Memory B cell (primary cell): ENCODE measurements around the gene SOCS7.

Experiments
- ATAC-seq: fragments of 150-1000 bp; cut with Tn5 transposase; 2 replicates; pipeline ENCODE4 v1.10.0; 2021; ENCODE audit warnings: low read depth, mild to moderate bottlenecking, moderate library complexity
- DNase-seq, 2 donors: peaks; one replicate each; pipeline ENCODE4 v3.0.0; 2022; ENCODE audit warnings: low spot score in 2 of 2
- H3K27ac Mint-ChIP-seq: one replicate; pipeline ENCODE4 v1.8.0; 2022; ENCODE audit warnings: mild to moderate bottlenecking, moderate library complexity, mixed read lengths
- H3K27me3 Mint-ChIP-seq: one replicate; pipeline ENCODE4 v1.8.0; 2022; ENCODE audit warnings: mixed read lengths
- H3K36me3 Mint-ChIP-seq: one replicate; pipeline ENCODE4 v1.8.0; 2022; ENCODE audit warnings: mild to moderate bottlenecking, mixed read lengths
- H3K4me1 Mint-ChIP-seq: one replicate; pipeline ENCODE4 v1.8.0; 2022; ENCODE audit warnings: mixed read lengths
- H3K4me3 Mint-ChIP-seq: one replicate; pipeline ENCODE4 v1.8.0; 2022; ENCODE audit warnings: mild to moderate bottlenecking, moderate library complexity, mixed read lengths
- H3K9me3 Mint-ChIP-seq: one replicate; pipeline ENCODE4 v1.8.0; 2022; ENCODE audit warnings: mixed read lengths

Gene SOCS7

DNA sequence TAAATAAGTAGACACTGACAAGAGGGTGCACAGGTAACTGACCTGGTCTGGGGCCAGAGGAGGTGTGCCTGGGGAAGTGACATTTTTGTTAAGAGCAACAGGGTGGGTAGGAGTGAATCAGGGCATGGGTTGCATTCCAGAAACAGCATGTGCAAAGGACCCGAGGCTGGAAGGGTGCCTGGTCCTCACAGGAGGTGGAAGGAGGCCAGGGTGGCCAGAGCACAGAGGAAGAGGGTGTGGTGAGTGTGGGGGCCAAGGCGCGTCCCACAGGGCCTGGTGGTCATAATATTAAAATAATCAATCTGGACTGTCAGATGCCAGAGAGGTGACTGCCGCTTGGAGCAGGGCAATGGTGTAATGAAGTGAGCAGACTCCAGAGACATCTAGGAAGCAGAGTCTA is 90.9 kb downstream of the SOCS7 start:
- H3K27ac Mint-ChIP-seq: no peak overlapping the region
- H3K4me3 Mint-ChIP-seq: no peak overlapping the region
- H3K4me1 Mint-ChIP-seq: no peaks in the 10 kb centered on the region
- no peak for ATAC-seq
- DNase-seq: no peak
- no peaks in the 10 kb centered on the region for H3K36me3 Mint-ChIP-seq
- H3K9me3 Mint-ChIP-seq: no peaks in the 10 kb centered on the region
- H3K27me3 Mint-ChIP-seq: peaks cover 13% of the 10 kb centered on the region

- no peaks in the 10 kb centered on the region for H3K36me3 Mint-ChIP-seq
- ATAC-seq (no peak), DNase-seq (no peak)
- H3K9me3 Mint-ChIP-seq: no peaks in the 10 kb centered on the region
- H3K27ac Mint-ChIP-seq: no peak overlapping the region
- no peaks in the 10 kb centered on the region for H3K4me1 Mint-ChIP-seq
- peaks cover 12% of the 10 kb centered on the region for H3K27me3 Mint-ChIP-seq
- H3K4me3 Mint-ChIP-seq: no peak overlapping the region
These were observed 91.8 kb downstream of the SOCS7 start for GRCh38 chr17:38443356-38444031.

- no peak overlapping the region for H3K27ac Mint-ChIP-seq
- DNase-seq: peak; percentile 25 to 47
- peak; percentile 92 for ATAC-seq
- no peaks in the 10 kb centered on the region for H3K9me3 Mint-ChIP-seq
- H3K27me3 Mint-ChIP-seq: peaks cover 13% of the 10 kb centered on the region
- no peaks in the 10 kb centered on the region for H3K4me1 Mint-ChIP-seq
- H3K4me3 Mint-ChIP-seq: no peak overlapping the region
- no peaks in the 10 kb centered on the region for H3K36me3 Mint-ChIP-seq
These were observed 92.5 kb downstream of the SOCS7 start for GRCh38 chr17:38444151-38444550.

DNA sequence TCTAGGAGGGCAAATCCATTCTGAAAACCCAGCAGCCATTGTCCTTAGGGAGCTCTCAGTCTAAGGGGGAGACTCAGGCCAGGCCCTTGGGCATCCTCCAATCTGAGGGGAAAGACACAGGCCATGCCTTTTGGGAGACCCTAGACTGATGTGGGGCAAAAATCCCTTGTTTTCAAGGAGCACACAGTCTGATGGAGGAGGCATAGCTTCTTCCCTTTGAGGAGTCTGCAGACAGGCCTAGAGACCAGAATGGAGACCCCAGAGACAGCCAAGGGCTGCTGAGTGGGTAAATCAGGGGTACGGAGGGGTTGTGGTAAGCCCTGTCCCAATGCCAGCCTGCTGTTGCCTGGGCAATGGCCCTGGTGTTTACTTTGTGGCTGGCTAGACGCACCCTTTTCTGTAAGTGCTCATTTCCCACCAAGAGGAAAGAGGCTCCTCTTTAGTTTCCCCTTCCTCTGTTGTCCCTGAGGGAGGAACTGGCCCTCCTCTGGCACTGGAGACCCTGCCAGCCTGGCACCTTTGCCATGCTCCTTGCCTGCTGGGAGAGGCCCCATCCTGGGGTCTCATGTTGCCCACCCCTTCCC is 96.0 kb downstream of the SOCS7 start:
- H3K36me3 Mint-ChIP-seq: no peaks in the 10 kb centered on the region
- H3K4me3 Mint-ChIP-seq: no peak overlapping the region
- ATAC-seq (no peak), DNase-seq (no peak)
- H3K27ac Mint-ChIP-seq: no peak overlapping the region
- no peaks in the 10 kb centered on the region for H3K9me3 Mint-ChIP-seq
- peaks cover 10% of the 10 kb centered on the region for H3K27me3 Mint-ChIP-seq
- H3K4me1 Mint-ChIP-seq: no peaks in the 10 kb centered on the region

GRCh38 chr17:38448208-38448771 is 96.6 kb downstream of the SOCS7 start:
- no peaks in the 10 kb centered on the region for H3K36me3 Mint-ChIP-seq
- peaks cover 17% of the 10 kb centered on the region for H3K27me3 Mint-ChIP-seq
- DNase-seq (no peak), ATAC-seq (no peak)
- peaks cover 5% of the 10 kb centered on the region for H3K4me1 Mint-ChIP-seq
- no peaks in the 10 kb centered on the region for H3K9me3 Mint-ChIP-seq
- no peak overlapping the region for H3K27ac Mint-ChIP-seq
- H3K4me3 Mint-ChIP-seq: no peak overlapping the region

DNA sequence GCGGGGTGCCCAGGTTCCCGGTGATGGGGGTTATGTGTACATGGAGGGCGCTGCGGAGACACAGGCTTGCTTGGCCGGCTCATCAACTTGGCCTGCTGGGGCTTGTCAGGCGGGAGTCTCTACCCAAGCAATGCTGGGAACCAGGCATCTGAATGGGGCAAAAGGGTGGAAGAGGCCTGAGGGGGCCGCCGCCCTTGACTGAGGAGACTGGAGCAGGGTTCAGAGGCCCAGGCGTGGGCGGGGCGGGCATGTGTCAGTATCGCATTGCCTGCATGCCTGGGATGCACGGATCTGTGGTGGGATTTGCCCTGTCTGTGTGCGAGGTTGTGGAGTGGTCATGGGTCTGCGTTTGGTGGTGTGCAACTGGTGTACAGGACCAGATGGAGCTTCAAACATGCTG is 97.7 kb downstream of the SOCS7 start:
- Mint-ChIP-seq H3K27me3 (peaks cover 18% of the 10 kb centered on the region), H3K4me3 (no peak overlapping the region), H3K4me1 (peaks cover 6% of the 10 kb centered on the region), H3K27ac (no peak overlapping the region), H3K9me3 (no peaks in the 10 kb centered on the region), H3K36me3 (no peaks in the 10 kb centered on the region)
- ATAC-seq: no peak
- no peak for DNase-seq

- no peak overlapping the region for H3K27ac Mint-ChIP-seq
These were observed 98.9 kb downstream of the SOCS7 start for GRCh38 chr17:38450557-38451029.

DNA sequence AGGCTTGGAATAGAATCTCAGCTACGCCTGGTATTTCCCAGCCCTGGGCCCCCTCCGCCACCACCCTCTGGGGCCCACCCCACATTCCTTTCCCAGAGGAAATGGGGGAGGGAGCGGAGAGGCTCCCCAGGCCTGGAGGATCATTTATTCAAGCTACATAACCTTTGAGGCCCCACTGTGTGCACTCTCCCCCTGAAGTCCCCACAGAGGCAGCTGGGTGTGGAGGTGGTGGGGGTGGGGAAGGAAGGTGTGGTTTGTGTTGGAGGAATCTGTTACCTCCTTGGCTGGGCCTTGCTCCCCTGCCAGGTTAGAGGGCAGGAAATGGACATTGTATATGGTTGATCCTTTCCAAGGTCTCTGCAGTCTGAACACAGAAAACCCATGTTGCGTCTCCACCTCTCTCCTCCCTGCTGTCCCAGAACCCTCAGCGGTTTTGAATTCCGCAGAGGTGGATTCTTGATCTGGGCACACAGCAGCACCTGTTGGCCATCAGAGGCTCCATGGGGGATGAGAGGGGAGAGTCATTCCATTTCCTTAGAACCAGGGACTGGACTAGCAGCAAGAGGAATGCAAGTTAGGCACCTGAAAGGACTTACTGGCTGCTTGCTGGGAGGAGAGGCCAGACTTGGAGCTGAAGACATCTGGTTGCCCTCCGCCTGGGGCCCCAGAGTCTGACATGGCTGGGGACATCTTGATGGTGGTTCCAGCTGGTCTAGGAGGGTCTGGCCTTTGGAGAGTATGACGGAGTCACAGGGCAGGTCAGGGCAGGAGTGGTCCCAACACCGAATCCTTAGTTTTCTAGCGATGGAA is 99.6 kb downstream of the SOCS7 start:
- Mint-ChIP-seq H3K9me3 (no peaks in the 10 kb centered on the region), H3K27ac (no peak overlapping the region), H3K36me3 (no peaks in the 10 kb centered on the region), H3K4me1 (peaks cover 8% of the 10 kb centered on the region), H3K4me3 (no peak overlapping the region), H3K27me3 (peaks cover 25% of the 10 kb centered on the region)
- no peak for DNase-seq
- no peak for ATAC-seq

More at GRCh38 chr17:38450557-38451029, 98.9 kb downstream of the SOCS7 start:
- Mint-ChIP-seq H3K9me3 (no peaks in the 10 kb centered on the region), H3K27me3 (peaks cover 24% of the 10 kb centered on the region), H3K4me1 (peaks cover 8% of the 10 kb centered on the region), H3K36me3 (no peaks in the 10 kb centered on the region), H3K4me3 (no peak overlapping the region)
- ATAC-seq (no peak), DNase-seq (no peak)

- Mint-ChIP-seq H3K36me3 (no peaks in the 10 kb centered on the region), H3K4me3 (no peak overlapping the region), H3K27me3 (peaks cover 24% of the 10 kb centered on the region), H3K9me3 (no peaks in the 10 kb centered on the region), H3K4me1 (peaks cover 8% of the 10 kb centered on the region), H3K27ac (no peak overlapping the region)
- DNase-seq: no peak
- no peak for ATAC-seq
These were observed 100.3 kb downstream of the SOCS7 start for GRCh38 chr17:38451840-38452529.

- DNase-seq: no peak
- Mint-ChIP-seq H3K36me3 (no peaks in the 10 kb centered on the region), H3K4me1 (peaks cover 8% of the 10 kb centered on the region), H3K27ac (no peak overlapping the region), H3K27me3 (peaks cover 29% of the 10 kb centered on the region), H3K4me3 (no peak overlapping the region), H3K9me3 (no peaks in the 10 kb centered on the region)
- no peak for ATAC-seq
These were observed 101.1 kb downstream of the SOCS7 start for GRCh38 chr17:38452719-38453118.

DNA sequence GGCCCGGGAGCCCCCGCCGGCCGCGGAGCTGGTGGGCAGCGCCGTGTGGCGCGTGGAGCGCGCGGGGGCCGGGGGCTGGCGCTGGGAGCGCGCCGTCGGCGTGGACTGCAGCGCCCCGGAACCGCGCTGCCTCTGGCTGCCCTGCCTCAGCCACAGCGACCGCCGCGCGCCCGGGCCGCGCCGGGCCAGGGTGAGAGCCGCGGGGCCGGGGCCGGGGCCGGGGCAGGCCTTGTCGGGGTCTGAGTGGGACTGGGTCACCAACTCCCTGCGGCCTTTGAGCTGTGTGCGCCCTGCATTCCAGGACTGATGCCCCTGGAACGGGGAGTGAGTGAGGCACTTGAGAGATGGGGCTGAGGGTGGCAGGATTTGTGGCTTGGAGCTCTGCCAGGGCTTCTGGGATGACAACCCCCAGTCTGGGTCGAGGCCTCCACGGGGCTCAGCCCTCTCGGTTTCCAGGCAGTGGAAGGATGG is 102.3 kb downstream of the SOCS7 start:
- Mint-ChIP-seq H3K27ac (no peak overlapping the region), H3K4me1 (peaks cover 8% of the 10 kb centered on the region), H3K9me3 (no peaks in the 10 kb centered on the region), H3K27me3 (peaks cover 29% of the 10 kb centered on the region), H3K4me3 (no peak overlapping the region), H3K36me3 (no peaks in the 10 kb centered on the region)
- DNase-seq (no peak), ATAC-seq (no peak)

DNA sequence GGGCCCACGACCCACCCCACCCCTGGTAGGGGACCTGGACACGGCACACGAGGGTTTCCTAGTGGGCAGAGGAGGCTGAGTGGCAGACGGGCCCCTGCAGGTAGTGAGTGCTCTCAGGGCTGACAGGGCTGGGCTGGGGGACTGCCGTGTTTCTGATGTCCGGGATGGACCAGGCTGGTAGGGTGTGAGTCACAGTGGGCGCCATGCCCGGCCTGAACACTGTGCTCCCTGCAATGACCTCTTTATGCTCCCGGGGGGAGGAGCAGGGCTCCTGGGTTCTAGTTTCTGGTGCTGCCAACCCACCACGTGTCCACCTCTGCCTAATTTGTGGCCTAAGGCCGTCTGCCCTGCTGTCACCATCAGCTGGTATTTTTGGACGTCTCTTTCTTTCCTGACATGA is 102.9 kb downstream of the SOCS7 start:
- Mint-ChIP-seq H3K4me1 (peaks cover 8% of the 10 kb centered on the region), H3K27me3 (peaks cover 28% of the 10 kb centered on the region), H3K4me3 (no peak overlapping the region), H3K36me3 (no peaks in the 10 kb centered on the region), H3K9me3 (no peaks in the 10 kb centered on the region), H3K27ac (no peak overlapping the region)
- no peak for DNase-seq
- no peak for ATAC-seq
